Liver (tissue), 3 donors: ENCODE data around the gene COPE.
A peak's percentile ranks its signal among the peaks of the same experiment; 100 is the strongest.

Experiments used
- ATF3 ChIP-seq: IDR thresholded peaks from 2 replicates; pipeline ENCODE4 v1.6.1; 2016; ENCODE audit warnings: antibody characterized with exemption
- CTCF ChIP-seq: fragments of 150-350 bp; IDR thresholded peaks from 2 replicates; pipeline ENCODE4 v1.5.1; 2017; ENCODE audit warnings: improper control_type of control experiment, low read depth, low read length; ENCODE audit not compliant: missing input control
- EGR1 ChIP-seq, 2 donors: IDR thresholded peaks; 2 replicates each; pipeline ENCODE4 v1.6.1; 2016 to 2018; ENCODE audit warnings: antibody characterized with exemption in 2 of 2, low read depth in 2 of 2
- FOXA1 ChIP-seq: IDR thresholded peaks from 2 replicates; pipeline ENCODE4 v1.6.1; 2016; ENCODE audit warnings: antibody characterized with exemption
- HNF4G ChIP-seq: IDR thresholded peaks from 2 replicates; pipeline ENCODE4 v1.6.1; 2016; ENCODE audit warnings: antibody characterized with exemption
- JUND ChIP-seq, 2 donors: IDR thresholded peaks; 2 replicates each; pipeline ENCODE4 v1.6.1; 2016; ENCODE audit warnings: antibody characterized with exemption in 2 of 2
- MAX ChIP-seq: IDR thresholded peaks from 2 replicates; pipeline ENCODE4 v1.6.1; 2016; ENCODE audit warnings: antibody characterized with exemption
- RAD21 ChIP-seq, 2 donors: IDR thresholded peaks; 2 replicates each; pipeline ENCODE4 v1.6.1; 2016; ENCODE audit warnings: antibody characterized with exemption in 2 of 2, mild to moderate bottlenecking in 2 of 2
- REST ChIP-seq: IDR thresholded peaks from 2 replicates; pipeline ENCODE4 v1.6.1; 2016; ENCODE audit warnings: antibody characterized with exemption, mild to moderate bottlenecking
- RXRA ChIP-seq, 2 donors: IDR thresholded peaks; 2 replicates each; pipeline ENCODE4 v1.6.1; 2017 to 2018; ENCODE audit warnings: antibody characterized with exemption in 2 of 2, mild to moderate bottlenecking in 1 of 2
- SP1 ChIP-seq: IDR thresholded peaks from 2 replicates; pipeline ENCODE4 v1.6.1; 2018; ENCODE audit warnings: antibody characterized with exemption, mild to moderate bottlenecking
- TAF1 ChIP-seq: conservative IDR thresholded peaks from 2 replicates; pipeline ENCODE4 v1.6.1; 2016; ENCODE audit warnings: antibody characterized with exemption, mild to moderate bottlenecking
- YY1 ChIP-seq: IDR thresholded peaks from 2 replicates; pipeline ENCODE4 v1.6.1; 2016; ENCODE audit warnings: antibody characterized with exemption, mild to moderate bottlenecking
- ZBTB33 ChIP-seq: IDR thresholded peaks from 2 replicates; pipeline ENCODE4 v1.6.1; 2016; ENCODE audit warnings: antibody characterized with exemption
- donor health status: healthy.
- donor health status: healthy.

- peak; percentile 13 for TF ChIP-seq CTCF
- TF ChIP-seq RXRA (IDR thresholded peaks at IDR 0.05) = no peak
- no peak for TF ChIP-seq ZBTB33
- TF ChIP-seq MAX = no peak
- TF ChIP-seq RAD21 (IDR thresholded peaks at IDR 0.05) = peak in 1 of 2 donors; percentile 39
- TF ChIP-seq TAF1 = no peak
- TF ChIP-seq JUND (IDR thresholded peaks at IDR 0.05) = no peak
- no peak for TF ChIP-seq HNF4G
- TF ChIP-seq YY1 = no peak
- TF ChIP-seq FOXA1 = no peak
- TF ChIP-seq EGR1 (IDR thresholded peaks at IDR 0.05; ENCODE audit: low read depth in 2 of 2) = no peak
- TF ChIP-seq REST = no peak
- TF ChIP-seq SP1 = no peak
- TF ChIP-seq ATF3 = no peak
Measured at GRCh38 chr19:18895038-18895823, 24.0 kb downstream of the COPE start.
